ENCODE data around the gene SMCR8. TPM values are rescaled to one million over a fixed set of nuclear protein-coding genes. Genes with fewer than 3 reads are reported as not detected.

Gene SMCR8
- 12.1 and 15.2 TPM in 2 replicates for total RNA-seq

GRCh38 chr17:18314731-18315561, at the start of gene SMCR8, which contains the start of gene TOP3A:
SMCR8 (plus strand) TSS chr17:18315293; CDS start chr17:18315790, 497 bp downstream.
TOP3A (minus strand) TSS chr17:18314994; CDS start chr17:18314778, 216 bp downstream.

DNA sequence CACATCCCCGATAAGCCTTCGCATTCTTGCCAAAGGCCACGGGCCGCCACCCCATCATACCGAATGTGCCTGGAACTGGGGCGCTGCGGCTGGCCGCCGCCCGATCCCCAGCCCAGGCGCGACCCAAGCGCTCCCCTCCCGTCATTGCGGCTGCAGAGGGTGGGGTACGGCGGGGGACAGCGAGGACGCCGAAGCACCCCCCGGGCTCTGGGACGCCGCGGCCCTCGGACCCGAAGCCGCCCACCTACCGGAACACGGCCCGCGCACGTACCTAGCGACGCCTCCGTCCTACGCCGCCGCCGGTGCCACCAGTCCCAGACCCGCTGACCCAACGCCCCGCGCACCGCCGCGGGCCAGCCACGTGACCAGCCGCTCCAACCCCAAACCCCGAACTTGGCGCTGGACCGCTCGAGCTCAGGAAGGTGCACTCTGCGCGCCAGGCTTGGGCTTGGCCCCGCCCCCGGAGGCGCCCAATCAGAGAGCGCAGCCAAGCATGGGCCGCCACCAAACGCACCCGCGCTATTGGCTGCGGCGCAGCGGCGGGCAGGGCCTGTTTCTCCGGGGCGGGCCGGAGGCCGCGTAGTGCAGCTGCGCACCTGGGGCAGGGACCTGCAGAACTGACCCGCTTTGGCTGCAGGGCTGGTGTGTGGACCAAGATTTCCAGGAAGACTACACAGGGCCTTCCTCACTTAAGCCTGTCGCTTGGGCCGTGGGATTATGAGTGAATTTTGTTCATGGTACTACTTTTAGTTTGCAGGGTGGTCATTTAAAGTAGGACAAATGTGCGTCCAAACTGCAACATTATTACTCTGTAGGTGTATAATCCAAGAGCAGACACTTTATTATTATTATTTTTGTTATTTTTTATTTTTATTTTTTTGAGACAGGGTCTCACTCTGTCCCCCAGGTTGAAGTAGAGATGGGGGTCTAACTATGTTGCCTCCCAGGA, 48.3 kb downstream of the SMCR8 start, which contains the start of gene SHMT1:
TSS of gene SHMT1 (minus strand) at position 450 of the 949 bp plus-strand sequence. CDS start 7,569 bp downstream, outside the sequence.

Other genes starting within 250 kb of the SMCR8 start
- 45.2 and 54.2 TPM in 2 replicates for gene DRG2, start 227.3 kb upstream of the SMCR8 start, total RNA-seq
- gene MYO15A, start 206.5 kb upstream of the SMCR8 start, total RNA-seq, result 0.20 TPM in 1 of 2 replicates, not detected in the other
- gene ALKBH5, start 131.5 kb upstream of the SMCR8 start, total RNA-seq, result 81.7 and 92.5 TPM in 2 replicates
- 41.4 and 48.0 TPM in 2 replicates for gene LLGL1, start 89.7 kb upstream of the SMCR8 start, total RNA-seq
- gene FLII, start 56.6 kb upstream of the SMCR8 start, total RNA-seq, result 543 and 601 TPM in 2 replicates
- 5.9 and 11.7 TPM in 2 replicates for gene MIEF2, start 54.6 kb upstream of the SMCR8 start, total RNA-seq
- 24.2 and 53.2 TPM in 2 replicates for gene TOP3A, start 299 bp upstream of the SMCR8 start, total RNA-seq
- gene SHMT1, start 48.3 kb downstream of the SMCR8 start, total RNA-seq, result 30.1 and 37.7 TPM in 2 replicates
- not detected in 2 replicates for gene EVPLL, start 62.5 kb downstream of the SMCR8 start, total RNA-seq
- gene LGALS9C, start 161.5 kb downstream of the SMCR8 start, total RNA-seq, result not detected in 2 replicates

Data from mammary microvascular endothelial cell (primary cell).